GM21723 (cell line): ENCODE results near the gene SPI1.
"Not testable (repeated sequence)": the region's sequence is repeated elsewhere in the genome, so short reads cannot be mapped to it uniquely, and the experiment has no call there.

ENCODE experiments used
- ATAC-seq: cut with Tn5 transposase; IDR thresholded peaks from one replicate; pipeline ENCODE4 v1.9.1; 2021; ENCODE audit warnings: mild to moderate bottlenecking, moderate library complexity; ENCODE audit not compliant: unreplicated experiment

Gene SPI1

GRCh38 chr11:47342854-47343253 lies 35.5 kb downstream of the SPI1 start:
- ATAC-seq: no peak

GRCh38 chr11:47342036-47342803 lies 36.1 kb downstream of the SPI1 start:
- no peak for ATAC-seq

GRCh38 chr11:47340980-47341775 lies 37.2 kb downstream of the SPI1 start:
- ATAC-seq: no peak

- ATAC-seq: no peak
Measured at GRCh38 chr11:47340010-47340409, 38.3 kb downstream of the SPI1 start.

- no peak for ATAC-seq
Measured at GRCh38 chr11:47338396-47339241, 39.7 kb downstream of the SPI1 start.

DNA sequence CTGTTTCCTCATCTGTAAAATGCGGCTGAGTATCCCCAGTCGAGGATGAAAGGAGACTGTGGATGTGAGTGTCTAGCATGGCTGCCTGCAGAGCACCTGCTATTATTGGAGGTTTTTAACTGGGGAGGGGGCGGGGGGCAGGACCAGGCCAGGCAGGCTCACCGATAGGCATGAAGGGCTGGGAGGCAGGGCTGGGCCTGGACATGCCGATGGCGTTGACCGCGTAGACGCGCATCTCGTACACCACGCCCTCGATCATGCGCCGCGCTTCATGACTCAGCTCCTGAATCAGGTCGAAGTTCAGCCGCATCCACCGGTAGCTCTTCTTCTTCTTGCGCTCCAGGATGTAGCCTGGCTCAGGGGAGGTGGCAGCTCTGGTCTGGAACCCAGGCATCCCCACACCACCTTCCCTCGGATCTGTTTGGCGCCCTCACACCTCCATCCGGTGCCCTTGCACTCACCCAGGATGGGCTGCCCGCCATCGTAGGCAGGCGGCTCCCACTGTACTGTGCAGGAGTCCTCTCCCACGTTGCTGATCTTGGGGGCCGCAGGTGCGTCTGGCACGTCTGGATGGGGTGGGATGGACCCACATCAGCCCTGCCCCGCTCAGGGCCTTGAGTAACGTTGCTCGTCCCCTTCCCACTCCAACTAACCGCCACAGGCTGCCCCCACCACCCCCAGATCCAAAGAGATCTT lies 41.0 kb downstream of the SPI1 start:
- no peak for ATAC-seq

DNA sequence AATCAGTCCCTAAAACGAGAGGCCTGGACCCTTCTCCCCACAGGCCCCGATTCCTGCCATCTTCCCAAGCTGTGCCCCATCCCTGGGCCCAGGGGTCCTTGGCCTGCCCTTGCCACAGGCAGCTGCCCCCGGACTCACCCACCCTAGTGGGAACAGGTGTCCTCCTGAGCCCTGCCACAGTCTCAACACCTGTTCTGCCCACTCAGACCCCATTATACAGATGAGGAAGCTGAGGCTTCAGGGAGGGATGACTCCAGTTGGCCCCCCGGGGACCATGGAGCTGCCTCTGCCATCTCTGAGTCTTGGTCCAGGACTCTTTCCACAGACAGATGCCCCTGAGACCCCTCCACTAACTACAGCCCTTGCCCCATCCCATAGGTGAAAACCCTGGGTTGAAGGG lies 41.8 kb downstream of the SPI1 start:
- no peak for ATAC-seq

- no peak for ATAC-seq
Measured at GRCh38 chr11:47335733-47336132, 42.6 kb downstream of the SPI1 start.

DNA sequence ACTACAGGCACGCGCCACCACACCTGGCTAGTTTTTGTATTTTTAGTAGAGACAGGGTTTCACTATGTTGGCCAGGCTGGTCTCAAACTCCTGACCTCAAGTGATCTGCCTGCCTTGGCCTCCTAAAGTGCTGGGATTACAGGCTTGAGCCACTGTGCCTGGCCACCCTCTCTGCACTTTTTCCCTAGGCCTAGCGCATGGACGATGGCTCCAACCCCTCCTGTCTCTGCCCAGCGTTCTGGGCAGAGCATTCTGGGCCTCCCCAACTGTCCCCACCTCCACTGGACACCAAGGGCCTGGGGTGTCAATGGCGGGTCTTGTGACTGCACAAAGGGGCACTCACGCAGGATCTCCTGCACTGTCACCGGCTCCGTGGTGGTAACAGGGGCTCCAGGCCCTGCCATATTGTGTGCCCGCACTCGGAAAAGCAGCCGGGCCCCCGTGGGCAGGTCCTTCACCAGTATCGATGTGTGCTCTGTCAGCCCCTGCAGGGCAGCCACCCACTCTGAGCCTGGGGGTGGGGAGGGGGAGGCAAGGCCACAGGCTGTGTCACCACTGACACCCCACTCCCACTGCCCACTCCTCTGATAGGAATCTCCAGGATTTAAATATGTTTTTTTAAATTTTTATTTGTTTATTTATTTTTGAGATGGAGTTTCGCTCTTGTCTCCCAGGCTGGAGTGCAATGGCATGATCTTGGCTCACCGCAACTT lies 43.5 kb downstream of the SPI1 start:
- not testable (repeated sequence) for ATAC-seq

DNA sequence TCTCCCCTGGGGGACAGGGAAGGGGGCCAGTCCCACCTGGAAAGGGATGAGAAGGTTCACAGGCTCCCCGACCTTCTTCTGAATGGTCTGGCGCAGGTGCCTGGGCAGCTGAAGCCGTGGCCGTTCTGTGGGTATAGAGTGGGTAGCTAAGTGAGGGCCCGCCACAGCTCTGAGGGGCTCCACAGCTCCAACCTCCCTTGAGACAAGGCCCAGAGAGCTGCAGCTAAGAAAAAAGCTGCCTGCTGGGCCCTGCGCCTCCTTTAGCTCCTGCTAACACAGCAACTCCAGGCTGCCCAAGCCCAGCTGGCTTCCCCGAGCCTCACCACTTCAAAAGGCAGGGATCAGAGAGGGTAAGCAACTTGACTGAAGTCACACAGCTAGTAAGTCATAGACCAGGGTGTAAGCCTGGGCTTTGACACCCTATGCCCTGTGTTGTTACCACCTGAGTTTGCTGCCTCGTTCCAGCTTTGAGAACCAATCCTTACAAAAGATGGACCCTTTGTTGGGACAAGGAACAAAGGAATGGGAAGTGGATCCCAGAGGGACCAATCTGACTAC lies 44.4 kb downstream of the SPI1 start:
- no peak for ATAC-seq

DNA sequence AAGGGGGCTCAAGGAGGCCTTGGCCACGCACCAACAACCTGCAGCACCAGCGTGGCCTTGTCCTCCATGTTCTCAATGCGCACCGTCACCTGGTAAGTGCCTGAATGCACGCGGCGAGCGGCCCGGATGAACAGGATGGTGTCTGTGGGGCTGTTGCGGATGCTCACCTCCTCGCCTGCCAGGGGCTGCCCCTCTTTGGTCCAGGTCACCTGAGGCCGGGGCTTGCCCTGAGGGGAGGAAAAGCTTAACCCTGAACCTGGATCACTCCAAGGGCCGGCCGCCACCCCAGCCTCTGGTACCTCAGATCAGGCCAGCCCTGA lies 44.9 kb downstream of the SPI1 start:
- no peak for ATAC-seq

GRCh38 chr11:47332791-47333525 lies 45.4 kb downstream of the SPI1 start:
- no peak for ATAC-seq

DNA sequence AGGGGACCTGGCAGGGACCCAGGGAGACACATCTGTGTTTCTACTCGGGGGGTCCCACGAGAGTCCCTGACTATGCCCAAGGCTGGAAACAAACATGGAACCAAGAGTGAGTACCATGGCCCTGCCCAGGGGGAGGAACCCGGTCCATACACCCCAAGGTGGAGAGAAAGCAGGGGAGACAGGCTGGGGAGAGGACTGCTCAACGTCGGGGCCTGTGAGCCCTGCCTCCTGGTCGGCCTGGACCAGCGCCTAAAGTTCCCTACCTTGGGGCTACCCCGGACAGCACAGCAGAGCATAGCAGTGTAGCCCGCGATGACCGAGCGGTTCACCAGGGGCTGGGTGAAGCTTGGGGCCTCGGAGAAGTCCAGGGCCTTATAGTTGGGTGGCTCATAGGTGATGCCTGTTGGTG lies 46.0 kb downstream of the SPI1 start:
- ATAC-seq: no peak

- no peak for ATAC-seq
Measured at GRCh38 chr11:47331454-47332302, 46.7 kb downstream of the SPI1 start.

DNA sequence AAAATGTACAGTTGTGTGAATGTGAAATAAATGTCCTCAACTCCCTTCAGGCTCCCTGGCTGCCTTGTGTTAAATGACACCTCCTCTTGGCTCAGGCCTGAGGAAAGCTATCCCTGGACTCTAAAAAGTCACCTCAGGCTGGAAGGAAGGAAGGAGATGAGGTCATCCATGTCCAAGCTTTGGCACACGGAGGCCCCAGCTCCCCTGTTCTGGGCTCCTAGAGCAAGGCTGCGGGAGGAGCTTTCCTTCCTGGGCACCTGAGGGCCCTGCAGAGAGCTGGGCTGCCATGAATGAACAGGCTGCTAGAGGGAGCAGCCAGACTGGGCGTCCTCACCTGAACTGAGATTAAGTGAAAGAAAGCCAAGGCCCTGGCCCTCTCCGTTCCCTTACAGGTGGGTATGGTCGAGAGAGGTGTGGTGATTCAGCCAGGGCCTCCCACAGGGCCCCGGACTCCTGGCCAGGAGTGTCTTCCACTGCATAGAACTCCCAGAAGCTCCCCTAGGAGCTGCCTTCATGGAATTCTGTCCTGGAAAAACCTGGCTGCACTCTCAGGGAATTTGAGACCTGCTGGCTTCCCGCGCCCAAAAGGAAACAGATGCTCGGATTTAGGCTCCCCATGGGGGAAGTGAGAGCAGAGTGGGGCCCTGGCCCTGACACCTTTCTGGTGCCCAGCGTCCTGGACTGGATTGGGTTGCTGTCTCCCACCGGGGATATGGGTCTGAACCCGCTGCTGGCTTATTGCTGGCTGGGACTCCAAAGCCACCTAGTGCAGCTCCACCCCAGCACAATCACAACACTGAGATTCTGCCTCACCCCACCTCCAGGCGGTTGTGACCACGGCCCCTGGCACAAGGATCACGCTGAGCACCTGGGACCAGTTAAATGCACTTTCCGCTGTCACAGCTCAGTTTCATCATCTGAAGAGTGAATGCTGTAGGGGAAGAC lies 48.1 kb downstream of the SPI1 start:
- ATAC-seq: no peak

GRCh38 chr11:47329431-47329986 lies 48.8 kb downstream of the SPI1 start:
- no peak for ATAC-seq
